Prostate gland (tissue), 2 donors: ENCODE results near the gene SRD5A2.

Experiments used
- POLR2A ChIP-seq: fragments of 450-650 bp; IDR thresholded peaks from one replicate; pipeline ENCODE4 v1.6.1; 2016; ENCODE audit warnings: antibody characterized with exemption, mild to moderate bottlenecking
- POLR2AphosphoS5 ChIP-seq: sonication (generic); formaldehyde crosslinking; IDR thresholded peaks from one replicate; pipeline ENCODE4 v1.6.1; 2017; ENCODE audit warnings: antibody characterized with exemption
- TF ChIP-seq, protein P1 (sequence below), 4 experiments: fragments of 200-600 bp in 2 of 4; fragments of 450-650 bp in 2 of 4; sonication (generic) in 2 of 4; IDR thresholded peaks; 1 replicate in 3 of 4; 2 replicates in 1 of 4; pipeline ENCODE4 v1.5.1; 2016 to 2019; ENCODE audit warnings: antibody characterized with exemption in 4 of 4, mild to moderate bottlenecking in 2 of 4, moderate library complexity in 2 of 4

DNA sequence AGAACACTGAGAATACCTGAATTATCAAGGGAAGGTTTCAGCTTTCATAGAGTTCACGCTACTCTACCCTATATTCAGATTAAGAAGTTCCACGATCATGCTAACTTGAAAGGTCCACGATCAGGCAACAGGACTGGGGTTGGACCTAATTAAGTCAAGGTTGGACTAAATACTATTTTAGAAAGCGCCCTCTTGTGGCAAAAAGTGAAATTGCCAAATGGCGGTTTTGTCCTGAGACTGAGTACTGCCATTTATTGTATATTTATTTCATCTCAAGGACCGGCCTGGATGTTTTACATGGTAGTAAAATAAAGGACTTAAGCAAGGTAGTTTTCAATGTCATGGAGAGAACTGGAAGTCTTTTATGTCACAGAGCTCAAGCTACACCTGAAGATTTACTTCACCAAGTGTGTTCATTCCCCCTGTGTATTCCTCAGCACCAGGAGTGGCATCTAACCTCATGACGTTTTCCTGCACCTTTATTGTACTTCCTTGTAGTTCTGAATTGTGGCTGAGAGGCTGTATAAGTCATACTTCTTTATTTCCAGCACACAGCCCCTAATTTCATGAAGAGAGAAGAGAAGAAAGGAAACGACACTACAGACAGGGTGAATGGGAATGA, 56.8 kb downstream of the SRD5A2 start:
- TF ChIP-seq, protein P1, sequence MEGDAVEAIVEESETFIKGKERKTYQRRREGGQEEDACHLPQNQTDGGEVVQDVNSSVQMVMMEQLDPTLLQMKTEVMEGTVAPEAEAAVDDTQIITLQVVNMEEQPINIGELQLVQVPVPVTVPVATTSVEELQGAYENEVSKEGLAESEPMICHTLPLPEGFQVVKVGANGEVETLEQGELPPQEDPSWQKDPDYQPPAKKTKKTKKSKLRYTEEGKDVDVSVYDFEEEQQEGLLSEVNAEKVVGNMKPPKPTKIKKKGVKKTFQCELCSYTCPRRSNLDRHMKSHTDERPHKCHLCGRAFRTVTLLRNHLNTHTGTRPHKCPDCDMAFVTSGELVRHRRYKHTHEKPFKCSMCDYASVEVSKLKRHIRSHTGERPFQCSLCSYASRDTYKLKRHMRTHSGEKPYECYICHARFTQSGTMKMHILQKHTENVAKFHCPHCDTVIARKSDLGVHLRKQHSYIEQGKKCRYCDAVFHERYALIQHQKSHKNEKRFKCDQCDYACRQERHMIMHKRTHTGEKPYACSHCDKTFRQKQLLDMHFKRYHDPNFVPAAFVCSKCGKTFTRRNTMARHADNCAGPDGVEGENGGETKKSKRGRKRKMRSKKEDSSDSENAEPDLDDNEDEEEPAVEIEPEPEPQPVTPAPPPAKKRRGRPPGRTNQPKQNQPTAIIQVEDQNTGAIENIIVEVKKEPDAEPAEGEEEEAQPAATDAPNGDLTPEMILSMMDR (IDR thresholded peaks at IDR 0.05): peak in 3 of 4 experiments; percentile 40 to 56 (median 45)
- TF ChIP-seq POLR2A: no peak
- TF ChIP-seq POLR2AphosphoS5: no peak
